Forelimb muscle (tissue), 1 donor: ENCODE data around the gene METTL15. TPM values are rescaled to one million over a fixed set of nuclear protein-coding genes. Genes with fewer than 3 reads are reported as not detected.
A peak's percentile ranks its signal among the peaks of the same experiment; 100 is the strongest.
"Not testable (repeated sequence)": the region's sequence is repeated elsewhere in the genome, so short reads cannot be mapped to it uniquely, and the experiment has no call there.

Experiments used
- DNase-seq: peaks from one replicate; pipeline ENCODE4 v3.0.0-alpha.2; 2013; ENCODE audit warnings: low read depth
- polyA plus RNA-seq: library from polyadenylated mRNA; unstranded; fragments of 120-200 nt; gene quantifications from one replicate; pipeline ENCODE4 v1.2.1, GENCODE V29; 2013; ENCODE audit not compliant: insufficient read length

METTL15 gene
- polyA plus RNA-seq, 1 donor: 12.1 TPM

DNA sequence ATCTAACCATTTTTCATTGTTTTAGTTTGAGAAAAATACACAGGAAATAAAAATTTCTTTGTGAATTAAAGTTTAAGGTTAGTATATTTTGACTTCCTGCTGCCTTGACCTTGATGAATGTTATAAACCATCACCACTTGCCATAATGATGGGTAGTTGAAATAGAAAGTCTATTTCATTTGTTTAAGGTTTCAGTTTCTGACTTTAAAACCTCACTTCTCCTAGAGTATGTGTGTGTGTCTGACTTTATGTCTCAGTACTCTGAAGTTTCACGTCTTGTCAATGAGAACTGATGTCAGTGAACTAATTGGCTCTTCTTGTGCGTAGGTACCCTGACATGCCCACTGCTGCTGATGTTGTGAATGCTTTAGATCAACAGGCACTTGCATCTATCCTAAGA is 188.2 kb downstream of the METTL15 start:
- DNase-seq: no peak

- no peak for DNase-seq
These were observed 190.0 kb downstream of the METTL15 start for GRCh38 chr11:28298209-28298608.

GRCh38 chr11:28303477-28304191 is 195.4 kb downstream of the METTL15 start:
- DNase-seq: no peak

DNA sequence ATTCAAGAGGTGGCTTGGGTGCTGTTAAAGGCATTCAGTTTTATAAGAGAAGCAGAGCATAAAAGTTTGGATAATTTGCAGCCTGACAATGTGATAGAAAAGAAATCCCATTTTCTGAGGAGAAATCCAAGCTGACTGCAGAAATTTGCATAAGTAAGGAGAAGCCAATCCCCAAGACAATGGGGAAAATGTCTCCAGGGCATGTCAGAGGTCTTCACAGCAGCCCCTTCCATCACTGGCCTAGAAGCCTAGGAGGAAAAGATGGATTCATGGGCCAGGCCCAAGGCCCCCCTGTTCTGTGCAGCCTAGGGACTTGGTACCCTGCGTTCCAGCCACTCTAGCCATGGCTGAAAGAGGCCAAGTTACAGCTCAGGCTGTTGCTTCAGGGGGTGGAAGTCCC is 207.3 kb downstream of the METTL15 start:
- DNase-seq: no peak

DNA sequence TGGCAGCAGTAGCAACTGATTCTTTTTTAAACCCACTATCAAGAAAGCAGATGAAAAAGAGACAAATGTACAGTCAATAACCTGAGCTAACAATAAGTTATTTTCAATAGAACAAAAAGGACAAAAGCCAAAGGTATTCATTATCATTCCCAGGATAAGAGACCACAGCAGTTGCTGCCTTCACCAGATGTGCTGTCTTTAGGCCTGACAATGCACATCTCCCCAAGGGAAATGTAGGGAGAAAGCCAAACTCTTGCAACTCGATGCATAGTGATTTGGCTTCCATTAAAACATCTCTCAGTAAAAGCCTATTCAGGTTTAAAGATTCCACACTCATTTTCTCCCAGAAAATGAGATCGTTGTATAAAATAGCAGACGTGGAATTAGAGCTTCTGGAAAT is 210.7 kb downstream of the METTL15 start:
- DNase-seq: peak; percentile 20

DNA sequence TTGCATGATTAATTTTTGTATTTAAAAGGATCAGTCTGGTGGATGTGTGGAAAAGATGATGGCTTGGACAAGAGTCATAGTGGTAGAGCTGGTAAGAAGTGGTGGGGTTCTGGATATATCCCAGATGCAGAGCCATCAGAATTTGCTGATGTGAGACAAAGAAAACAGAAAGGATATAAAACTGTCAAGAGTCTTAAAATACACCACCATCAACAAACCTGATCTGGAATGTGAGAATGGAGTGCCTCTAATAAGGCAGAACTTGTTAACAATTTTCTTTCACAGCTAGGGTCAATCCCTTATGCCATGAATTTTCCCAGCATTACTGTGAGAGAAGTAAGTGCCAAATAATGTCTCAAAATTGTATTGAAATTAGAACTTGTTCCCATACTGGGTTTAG is 215.4 kb downstream of the METTL15 start:
- no peak for DNase-seq

DNA sequence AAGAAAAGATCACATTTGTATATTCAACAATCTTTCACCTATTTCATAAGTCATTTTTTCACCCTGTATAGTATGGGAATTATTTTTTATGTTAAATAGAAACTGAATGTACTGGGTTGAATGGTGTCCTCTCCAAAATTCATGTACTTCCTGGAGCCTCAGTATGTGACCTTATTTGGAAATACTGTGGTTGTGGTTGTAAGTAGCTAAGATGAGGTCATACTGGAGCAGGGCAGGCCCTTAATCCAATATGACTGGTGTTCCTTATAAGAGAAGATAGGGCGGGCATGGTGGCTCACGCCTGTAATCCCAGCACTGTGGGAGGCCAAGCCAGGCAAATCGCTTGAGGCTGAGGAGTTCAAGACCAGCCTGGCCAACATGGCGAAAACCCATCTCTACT is 224.2 kb downstream of the METTL15 start:
- DNase-seq: not testable (repeated sequence)

DNA sequence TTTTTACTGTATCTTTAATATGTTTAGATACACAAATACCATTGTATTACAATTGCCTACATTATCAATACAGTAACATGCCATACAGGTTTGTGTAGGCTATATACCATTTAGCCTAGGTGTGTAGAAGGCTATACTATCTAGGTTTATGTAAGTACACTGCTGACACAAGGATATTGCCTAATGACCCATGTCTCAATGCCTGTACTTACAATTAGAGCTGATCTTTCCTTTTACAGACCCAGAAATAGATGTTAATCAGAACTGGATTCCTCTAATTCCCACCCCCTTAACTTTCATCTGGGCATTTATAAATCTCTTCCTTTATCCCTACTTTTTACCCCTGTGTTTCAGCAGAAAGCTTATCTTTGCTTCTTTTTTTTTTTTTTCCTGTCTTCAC is 229.5 kb downstream of the METTL15 start:
- DNase-seq: no peak

DNA sequence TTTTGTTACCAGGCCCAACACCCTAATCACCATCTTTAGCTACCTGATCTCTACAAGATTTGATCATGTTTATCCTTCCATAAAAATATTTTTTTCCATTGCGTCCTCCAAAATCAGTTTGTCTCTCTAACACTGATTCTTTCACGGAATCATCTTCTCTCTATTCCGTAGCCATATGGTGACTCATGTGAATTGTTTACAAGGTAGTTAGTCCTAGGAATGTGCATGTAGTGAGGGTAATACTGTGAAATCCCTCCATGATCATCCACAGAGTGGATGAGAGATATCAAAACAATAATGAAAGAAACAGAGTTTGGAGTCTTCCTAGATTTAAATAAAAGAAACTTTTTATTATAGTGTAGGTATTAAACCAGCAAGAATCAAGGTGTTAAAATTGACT is 230.2 kb downstream of the METTL15 start:
- DNase-seq: no peak

DNA sequence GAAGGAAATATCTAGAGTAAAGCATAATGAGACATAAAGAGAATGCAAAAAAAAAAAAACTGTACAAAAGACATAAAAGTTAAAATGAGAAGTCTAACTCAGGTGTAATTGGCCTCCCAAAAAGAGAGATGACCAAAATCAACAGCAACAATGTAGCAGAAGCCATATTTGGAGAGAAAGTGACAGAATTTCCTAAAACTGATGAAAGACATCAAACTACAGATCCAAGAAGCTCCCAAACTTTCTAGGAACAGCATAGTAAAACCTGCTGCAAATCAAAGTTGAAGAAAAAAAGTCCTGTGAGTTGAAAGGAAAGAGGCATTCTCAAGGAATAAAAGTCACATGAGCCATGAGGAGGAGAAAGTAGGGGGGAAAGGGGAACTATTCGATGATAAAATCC is 231.3 kb downstream of the METTL15 start:
- DNase-seq: no peak

DNA sequence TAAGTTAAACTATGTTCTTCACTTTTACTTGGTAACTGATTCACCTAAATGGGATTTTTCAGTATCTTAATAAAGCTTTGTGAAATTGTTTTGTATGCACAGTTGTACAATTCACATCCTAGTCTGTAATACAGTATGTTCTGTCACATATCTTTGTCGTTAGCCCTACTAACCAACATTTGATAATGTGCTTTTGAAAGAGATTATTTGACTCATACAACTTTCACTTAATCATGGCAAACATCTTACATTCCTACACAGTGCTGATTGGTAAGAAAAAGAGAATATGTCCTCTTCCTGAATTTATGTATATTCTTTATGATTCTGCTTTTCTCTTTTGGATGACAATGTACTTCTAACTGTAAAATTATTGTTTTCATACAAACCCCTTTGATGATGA is 234.5 kb downstream of the METTL15 start:
- no peak for DNase-seq

DNA sequence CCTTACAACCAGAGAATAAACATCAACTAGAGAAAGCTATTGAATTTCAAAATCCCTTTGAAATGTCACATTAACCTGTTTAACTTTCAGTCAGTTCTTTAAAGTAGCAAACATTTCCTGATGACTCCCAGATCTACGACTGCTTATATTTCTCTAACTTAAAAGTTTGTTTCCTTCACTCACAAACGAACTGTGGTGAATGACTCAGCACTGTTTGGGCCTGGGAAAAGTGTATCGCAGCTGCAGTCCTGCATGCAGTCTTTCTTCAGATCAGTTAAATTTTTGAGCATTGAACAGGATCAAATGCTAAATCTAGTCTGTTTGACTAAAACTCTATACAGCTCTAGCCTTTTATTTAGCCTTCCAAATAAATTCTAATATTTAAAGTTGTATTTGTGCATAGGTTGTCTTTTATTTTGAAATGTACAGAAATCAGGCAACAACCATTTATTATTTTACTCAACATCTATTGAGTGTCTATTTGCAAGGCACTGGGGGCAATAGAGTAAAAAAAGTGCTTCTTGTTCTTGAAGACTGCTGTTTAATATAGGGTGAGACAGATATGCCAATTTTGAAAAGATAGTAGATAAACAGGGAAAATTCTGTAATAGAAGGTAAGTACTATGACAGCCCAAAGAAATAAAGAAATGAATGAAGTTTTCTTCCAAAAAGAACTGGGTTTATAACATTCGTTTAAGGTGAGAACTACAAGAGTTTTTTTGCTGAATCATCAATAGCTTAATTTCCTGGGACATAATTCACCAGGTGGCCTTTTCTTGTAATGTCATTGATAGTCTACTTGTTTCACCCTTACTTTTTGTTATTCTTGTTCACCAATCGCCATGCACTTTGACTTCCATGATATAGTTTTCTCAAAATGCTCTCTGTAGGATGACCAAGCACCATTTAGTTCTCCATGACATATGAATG is 235.4 kb downstream of the METTL15 start:
- DNase-seq: no peak

- DNase-seq: no peak
These were observed 238.0 kb downstream of the METTL15 start for GRCh38 chr11:28346209-28346608.

DNA sequence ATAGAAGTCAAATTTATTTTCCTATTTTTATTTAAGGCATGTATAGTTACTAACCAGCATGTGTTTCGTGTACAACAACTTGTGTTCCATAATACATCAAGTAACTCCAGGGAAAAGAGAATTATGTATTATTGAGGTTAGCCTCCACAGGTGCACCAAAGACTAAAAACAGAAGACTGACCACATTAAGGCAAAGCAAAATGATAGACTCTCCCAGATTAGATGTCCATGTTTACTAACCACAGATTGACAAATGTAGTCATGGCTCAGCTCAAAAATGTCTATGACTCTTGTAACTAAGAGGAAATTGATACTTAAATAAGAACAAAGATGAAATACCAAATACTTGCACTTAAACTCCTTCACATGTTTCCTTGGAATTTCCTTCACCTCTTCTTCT is 238.5 kb downstream of the METTL15 start:
- DNase-seq: no peak

DNA sequence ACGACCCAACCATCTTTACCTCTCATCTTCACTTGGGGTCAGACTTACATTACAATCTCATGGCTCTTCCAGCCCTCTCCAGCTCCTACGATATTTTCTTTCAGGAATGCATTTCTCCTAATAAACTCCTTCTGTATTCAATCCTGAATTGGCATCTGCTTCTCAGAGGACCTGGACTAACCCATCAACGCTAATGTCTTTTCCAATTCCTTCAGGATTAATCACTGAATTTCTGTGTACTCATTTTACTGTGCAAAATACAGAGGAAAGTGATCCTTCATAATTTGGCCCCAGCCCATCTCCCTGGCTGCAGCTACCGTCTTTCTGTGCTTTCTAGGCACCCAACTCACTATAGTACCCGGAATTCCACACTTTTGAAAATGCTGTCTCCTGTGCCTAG is 239.2 kb downstream of the METTL15 start:
- no peak for DNase-seq

- no peak for DNase-seq
These were observed 242.0 kb downstream of the METTL15 start for GRCh38 chr11:28350216-28350615.

DNA sequence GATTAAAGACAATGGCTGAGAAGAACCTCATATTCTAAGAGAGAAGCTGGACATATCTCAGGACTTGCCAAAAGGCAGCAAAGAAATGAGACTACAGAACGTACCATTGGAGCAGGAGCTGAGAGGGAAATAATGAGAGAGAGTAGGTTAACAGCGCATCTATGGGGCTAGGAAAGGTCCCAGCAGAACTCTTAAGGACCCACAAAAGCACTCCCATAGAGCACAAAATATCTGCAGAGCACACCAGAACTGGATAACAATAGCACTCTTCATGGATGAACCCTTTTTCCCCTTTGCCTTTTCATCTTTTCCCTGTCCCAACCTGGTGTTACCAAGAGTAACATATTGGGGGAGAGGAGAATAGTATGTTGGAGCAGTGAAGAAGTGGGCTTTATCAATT is 245.8 kb downstream of the METTL15 start:
- DNase-seq: no peak

DNA sequence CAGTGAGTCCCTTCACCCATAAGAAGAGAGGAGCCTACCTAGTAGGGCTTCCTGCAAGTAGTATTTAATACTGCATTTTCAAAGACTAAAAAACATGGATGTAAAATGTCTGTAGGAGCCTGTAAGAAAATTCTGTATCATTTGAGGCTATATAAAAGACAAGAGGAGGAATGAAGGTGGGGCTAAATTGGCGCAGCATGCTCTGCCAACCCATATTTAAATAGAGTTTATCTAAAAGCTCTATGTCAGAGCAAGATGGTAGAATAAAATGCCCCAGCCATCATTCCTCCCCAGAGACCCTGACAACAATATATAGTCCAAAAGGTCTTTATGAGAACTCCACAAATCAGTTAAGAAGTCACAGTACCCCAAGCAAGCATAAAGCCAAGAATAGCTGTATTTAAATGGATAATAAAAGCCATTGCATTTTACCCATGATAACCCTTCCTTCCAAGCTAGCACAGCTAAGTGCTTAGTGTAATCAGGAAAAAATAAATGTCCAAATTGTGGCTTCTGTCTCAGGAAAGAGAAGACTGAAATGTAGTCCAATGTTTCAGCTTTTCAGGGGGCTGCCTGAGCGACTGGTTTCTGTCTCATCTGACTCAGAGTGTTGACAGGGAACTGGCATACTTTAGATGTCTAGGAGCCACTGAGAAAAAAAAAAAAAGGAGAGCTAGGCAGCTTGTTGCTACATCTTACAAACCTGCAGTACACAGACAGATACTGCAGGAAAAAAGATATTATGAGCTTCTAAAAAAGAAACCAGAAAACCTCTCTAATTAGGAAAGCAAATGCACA is 258.6 kb downstream of the METTL15 start:
- DNase-seq: no peak

- not testable (repeated sequence) for DNase-seq
These were observed 269.9 kb downstream of the METTL15 start for GRCh38 chr11:28378095-28378494.
